HG03139 (cell line): ENCODE results near the gene ASTN2.
"Not testable (repeated sequence)": the region's sequence is repeated elsewhere in the genome, so short reads cannot be mapped to it uniquely, and the experiment has no call there.

Experiments used
- ATAC-seq: cut with Tn5 transposase; IDR thresholded peaks from one replicate; pipeline ENCODE4 v1.9.1; 2021; ENCODE audit not compliant: unreplicated experiment

ASTN2 gene

DNA sequence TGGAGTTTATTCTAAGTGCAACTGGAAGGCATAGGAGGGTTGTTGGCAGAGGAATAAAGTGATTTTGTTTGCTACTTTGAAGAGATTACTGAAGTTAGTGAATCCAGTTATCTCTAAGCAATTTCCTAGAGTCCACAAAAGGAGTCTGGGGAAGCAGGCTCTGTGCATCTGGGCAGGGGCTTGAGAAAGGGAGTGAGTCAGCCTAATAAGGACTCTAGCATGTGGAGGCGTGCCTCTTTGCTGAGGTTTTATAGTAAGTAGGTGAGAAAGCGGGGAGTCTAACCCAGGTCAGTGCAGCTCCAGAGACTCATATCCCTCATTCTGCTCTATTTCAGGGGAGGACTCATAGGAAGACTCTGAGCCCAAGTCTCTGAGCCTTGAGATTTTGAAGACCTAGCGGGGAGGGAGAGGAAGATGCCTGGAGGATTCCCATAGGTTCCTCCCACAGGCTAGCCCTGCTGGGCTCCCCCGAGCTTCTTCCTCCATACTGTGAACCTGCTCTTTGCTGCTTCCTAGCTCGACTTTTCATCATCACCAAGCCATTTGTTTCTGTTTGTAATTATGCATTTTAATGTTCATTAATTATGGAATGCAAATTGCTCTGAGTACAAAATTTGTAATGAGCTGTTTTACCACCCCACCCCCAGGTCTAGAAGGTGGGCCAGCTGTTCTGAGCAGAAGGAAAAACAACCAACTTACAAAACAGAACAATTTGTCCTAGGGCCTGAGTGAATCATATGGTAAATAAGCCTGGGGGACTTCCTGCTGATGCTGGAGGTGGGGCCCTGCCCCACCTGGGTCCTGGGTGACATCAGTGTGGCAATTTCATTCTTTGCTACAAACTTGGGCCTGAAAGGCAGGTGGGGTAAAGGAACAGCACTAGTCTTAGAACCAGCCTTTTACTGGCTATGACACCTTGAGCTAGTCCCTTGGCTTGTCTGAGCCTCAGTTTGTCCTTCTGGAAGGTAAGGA is 577.6 kb downstream of the ASTN2 start:
- no peak for ATAC-seq

- ATAC-seq = not testable (repeated sequence)
Measured at GRCh38 chr9:116830321-116830720, 584.5 kb downstream of the ASTN2 start.

- no peak for ATAC-seq
Measured at GRCh38 chr9:116821633-116822229, 593.1 kb downstream of the ASTN2 start.

DNA sequence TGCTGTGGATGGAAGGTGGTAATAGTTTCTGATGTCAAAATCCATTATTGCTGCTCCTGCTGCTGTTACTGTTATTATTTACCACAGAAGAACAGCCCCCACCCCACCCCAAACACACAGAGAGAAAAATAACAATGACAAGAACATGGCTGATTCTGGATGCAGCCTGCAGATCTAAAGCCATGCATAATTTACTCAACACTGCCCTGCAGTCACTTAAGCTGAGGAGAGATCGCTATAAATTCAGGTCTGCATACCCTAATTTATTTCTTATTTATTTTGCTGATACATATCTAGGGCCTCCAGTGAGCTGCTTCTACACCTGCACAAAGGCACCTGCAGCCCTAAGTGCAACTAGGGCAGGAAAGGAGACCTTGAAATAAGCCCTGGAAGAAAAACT is 595.7 kb downstream of the ASTN2 start:
- no peak for ATAC-seq

GRCh38 chr9:116817762-116818161 is 597.1 kb downstream of the ASTN2 start:
- ATAC-seq = no peak

- ATAC-seq = no peak
Measured at GRCh38 chr9:116816484-116816883, 598.4 kb downstream of the ASTN2 start.

DNA sequence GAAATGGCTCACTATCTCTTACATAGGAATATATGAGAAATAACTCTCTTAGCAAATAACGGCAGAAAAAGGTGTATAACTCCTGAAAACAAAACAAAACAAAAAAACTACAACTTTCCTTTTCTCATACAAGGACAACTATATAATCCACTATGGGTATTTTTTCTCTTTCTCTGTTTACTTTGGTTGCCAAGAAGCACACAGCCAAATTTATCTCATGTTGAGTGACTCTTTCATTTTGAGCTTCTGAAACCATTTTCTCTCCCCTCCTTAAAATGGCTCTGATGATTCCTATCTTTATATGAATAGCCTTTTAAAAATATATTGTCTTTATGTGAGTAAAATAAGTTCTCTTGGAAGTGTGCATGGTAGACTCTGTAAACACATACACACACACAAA is 599.0 kb downstream of the ASTN2 start:
- ATAC-seq = no peak

GRCh38 chr9:116813031-116813300 is 601.9 kb downstream of the ASTN2 start:
- no peak for ATAC-seq

GRCh38 chr9:116812231-116813030 is 602.4 kb downstream of the ASTN2 start:
- ATAC-seq = no peak

- ATAC-seq = no peak
Measured at GRCh38 chr9:116809656-116810055, 605.2 kb downstream of the ASTN2 start.

- no peak for ATAC-seq
Measured at GRCh38 chr9:116806075-116806474, 608.8 kb downstream of the ASTN2 start.

GRCh38 chr9:116800885-116801284 is 614.0 kb downstream of the ASTN2 start:
- no peak for ATAC-seq

DNA sequence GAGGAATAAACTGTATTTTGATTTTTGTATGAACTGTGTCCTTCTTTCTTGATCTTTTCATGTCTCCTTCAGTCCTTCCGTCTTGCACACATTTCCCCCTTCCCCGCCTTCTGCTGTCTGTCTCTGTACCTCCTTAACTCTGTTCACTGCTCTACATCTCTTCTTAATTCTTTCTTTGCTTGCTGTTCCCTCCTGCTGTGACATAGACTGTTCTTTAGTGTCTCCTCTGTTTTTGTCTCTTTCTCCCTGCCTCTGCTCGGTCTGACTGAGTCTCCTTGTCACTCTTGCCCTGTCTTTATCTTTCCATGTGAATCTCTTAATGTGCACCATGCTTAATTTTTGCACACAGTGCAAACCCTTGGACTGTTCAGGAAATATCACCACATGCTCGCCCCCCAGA is 614.8 kb downstream of the ASTN2 start:
- no peak for ATAC-seq

GRCh38 chr9:116798521-116798920 is 616.3 kb downstream of the ASTN2 start:
- no peak for ATAC-seq

- ATAC-seq = no peak
Measured at GRCh38 chr9:116797276-116797675, 617.6 kb downstream of the ASTN2 start.

- no peak for ATAC-seq
Measured at GRCh38 chr9:116796669-116797068, 618.2 kb downstream of the ASTN2 start.

GRCh38 chr9:116795821-116796220 is 619.0 kb downstream of the ASTN2 start:
- no peak for ATAC-seq

DNA sequence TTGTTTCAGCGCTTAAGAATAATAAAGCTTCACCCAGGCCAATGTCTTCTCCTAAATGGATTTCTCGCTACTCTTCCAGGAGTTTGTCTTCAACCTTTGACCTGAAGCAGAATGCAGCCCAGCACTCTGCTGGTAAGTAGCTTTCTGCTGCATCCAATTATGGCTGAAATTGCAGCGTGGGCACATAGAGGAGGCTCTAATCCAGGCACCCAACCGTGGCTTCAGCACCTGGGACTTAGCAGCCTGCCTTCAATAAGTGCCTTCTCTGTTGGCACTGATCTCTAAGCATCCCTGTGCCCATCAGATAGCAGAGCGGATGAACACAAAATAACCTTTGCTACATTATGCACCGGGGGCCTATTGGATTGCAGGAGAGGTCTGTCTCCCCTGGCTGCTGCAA is 622.6 kb downstream of the ASTN2 start:
- ATAC-seq = no peak

GRCh38 chr9:116791326-116791725 is 623.5 kb downstream of the ASTN2 start:
- ATAC-seq = no peak

DNA sequence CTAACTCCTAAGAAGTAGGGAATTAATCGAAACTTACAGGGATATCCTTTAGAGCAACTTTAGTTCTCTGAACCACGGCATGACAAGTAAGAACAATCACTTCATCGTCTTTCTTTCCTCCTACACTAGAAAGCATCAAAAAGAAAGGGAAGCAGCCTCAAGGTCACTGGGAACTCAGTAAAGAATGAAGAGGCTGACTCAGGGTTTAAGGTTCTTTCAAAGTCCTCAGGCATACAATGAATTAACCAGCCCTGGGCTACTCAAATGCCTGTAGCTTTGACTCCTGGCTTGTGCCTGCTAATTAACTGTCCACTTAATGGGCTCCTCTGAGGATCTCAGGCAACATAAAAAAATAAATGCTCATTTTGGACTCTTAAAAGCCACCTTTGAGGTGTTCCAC is 625.8 kb downstream of the ASTN2 start:
- no peak for ATAC-seq

DNA sequence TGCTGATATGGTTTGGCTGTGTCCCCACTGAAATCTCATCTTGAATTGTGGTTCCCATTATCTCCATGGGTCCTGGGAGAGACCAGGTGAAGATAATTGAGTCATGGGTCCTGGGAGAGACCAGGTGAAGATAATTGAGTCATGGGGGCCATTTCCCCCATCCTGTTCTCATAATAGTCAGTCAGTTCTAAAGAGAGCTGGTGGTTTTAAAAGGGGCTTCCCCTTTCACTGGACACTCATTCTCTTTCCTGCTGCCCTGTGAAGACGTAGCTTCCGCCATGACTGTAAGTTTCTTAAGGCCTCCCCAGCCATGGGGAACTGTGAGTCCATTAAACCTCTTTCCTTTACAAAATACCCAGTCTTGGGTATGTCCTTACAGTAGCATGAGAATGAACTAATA is 628.1 kb downstream of the ASTN2 start:
- no peak for ATAC-seq

DNA sequence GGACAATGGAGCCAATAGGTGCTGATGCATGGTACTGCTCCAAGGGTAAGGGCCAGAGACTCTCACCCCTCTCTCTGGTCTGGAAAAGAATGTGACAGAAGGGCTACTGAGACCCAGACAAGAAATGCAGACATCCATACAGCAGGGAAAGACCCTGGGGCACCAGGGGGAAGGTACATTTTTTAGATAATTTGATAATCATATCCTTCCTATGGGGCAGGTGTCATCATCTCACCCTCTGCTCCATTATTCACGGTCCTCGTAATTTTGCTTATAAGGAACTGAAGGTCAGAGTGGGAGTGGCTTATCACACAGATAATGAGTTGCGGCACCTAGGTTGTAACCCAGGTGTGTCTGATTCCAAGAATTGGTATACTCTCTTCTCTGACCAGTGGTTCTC is 637.7 kb downstream of the ASTN2 start:
- no peak for ATAC-seq
